H1 (cell line): ENCODE data around the gene ZNF546. TPM values are rescaled to one million over a fixed set of nuclear protein-coding genes. Genes with fewer than 3 reads are reported as not detected.
"Not testable (repeated sequence)": the region's sequence is repeated elsewhere in the genome, so short reads cannot be mapped to it uniquely, and the experiment has no call there.

Source experiments
- CTCF ChIA-PET: fragments of 300-600 bp; sonication (Branson Sonifier 250); formaldehyde crosslinking; loops from one replicate; lab custom pipeline; 2021; ENCODE audit not compliant: partially characterized antibody; lab: Charles Lee
- POLR2A ChIA-PET: fragments of 300-600 bp; sonication (Branson Sonifier 250); formaldehyde crosslinking; loops from one replicate; lab custom pipeline; 2021; ENCODE audit warnings: inconsistent platforms; ENCODE audit not compliant: partially characterized antibody; lab: Charles Lee
- DNase-seq, 2 experiments: peaks; one replicate each; pipeline versions ENCODE4 v3.0.0 to v3.0.0-alpha.2; 2010 to 2022; ENCODE audit warnings: low spot score in 2 of 2, low read depth in 1 of 2, mixed read lengths in 1 of 2
- FAIRE-seq: peaks from 2 replicates; lab custom pipeline; 2011; peaks lifted over from hg19 to GRCh38; lab: Jason Lieb, UNC
- H2AFZ ChIP-seq: 2 replicates; pipeline ENCODE4 v1.8.1; 2012; ENCODE audit warnings: low read length, inconsistent platforms
- H2AK5ac ChIP-seq: 2 replicates; pipeline ENCODE4 v1.6.1; 2013; ENCODE audit warnings: low read depth, low read length
- H2BK120ac ChIP-seq: replicated peaks from 2 replicates; pipeline ENCODE3; 2013; ENCODE audit warnings: low read depth, low read length, inconsistent platforms
- H2BK12ac ChIP-seq: 2 replicates; pipeline ENCODE4 v1.6.1; 2013; ENCODE audit warnings: low read depth, low read length
- H2BK15ac ChIP-seq: 2 replicates; pipeline ENCODE4 v1.6.1; 2013; ENCODE audit warnings: low read length
- H2BK20ac ChIP-seq: 2 replicates; pipeline ENCODE4 v1.6.1; 2013; ENCODE audit warnings: low read length
- H2BK5ac ChIP-seq: 2 replicates; pipeline ENCODE4 v1.6.1; 2013; ENCODE audit warnings: low read depth, low read length
- H3K14ac ChIP-seq: 2 replicates; pipeline ENCODE4 v1.6.1; 2013; ENCODE audit warnings: inconsistent platforms; ENCODE audit not compliant: insufficient read length
- H3K18ac ChIP-seq: 2 replicates; pipeline ENCODE4 v1.6.1; 2013; ENCODE audit warnings: low read length; ENCODE audit errors: extremely low read depth
- H3K23ac ChIP-seq: 2 replicates; pipeline ENCODE4 v1.6.1; 2013; ENCODE audit warnings: inconsistent platforms; ENCODE audit not compliant: insufficient read length
- H3K23me2 ChIP-seq: 2 replicates; pipeline ENCODE4 v1.6.1; 2013; ENCODE audit warnings: low read depth, low read length
- H3K27ac ChIP-seq: 2 replicates; pipeline ENCODE4 v1.6.1; 2011; ENCODE audit warnings: low read depth, low read length, inconsistent platforms
- H3K27me3 ChIP-seq, 4 experiments: replicated peaks in 1 of 4; 1 replicate in 1 of 4; 2 replicates in 3 of 4; pipeline versions ENCODE4 v1.6.1 to v1.8.1; 2011 to 2013; ENCODE audit warnings: low read length in 3 of 4, mild to moderate bottlenecking in 3 of 4, inconsistent platforms in 2 of 4, mixed read lengths in 2 of 4, moderate library complexity in 1 of 4; ENCODE audit not compliant: control insufficient read depth in 3 of 4, insufficient read depth in 3 of 4; ENCODE audit errors: extremely low read depth in 1 of 4
- H3K36me3 ChIP-seq, 4 experiments: 2 replicates each; pipeline versions ENCODE4 v1.6.1 to v1.8.1; 2011 to 2013; ENCODE audit warnings: mild to moderate bottlenecking in 4 of 4, low read length in 3 of 4, moderate library complexity in 2 of 4, control low read depth in 1 of 4, inconsistent platforms in 1 of 4; ENCODE audit not compliant: insufficient read depth in 4 of 4, control insufficient read depth in 2 of 4
- H3K4ac ChIP-seq: replicated peaks from 2 replicates; pipeline ENCODE3; 2013; ENCODE audit warnings: low read length, low read depth, mixed read lengths, inconsistent platforms; ENCODE audit not compliant: insufficient read length
- H3K4me1 ChIP-seq, 4 experiments: replicated peaks in 1 of 4; 1 replicate in 1 of 4; 2 replicates in 3 of 4; pipeline versions ENCODE4 v1.6.1 to v1.8.1; 2011 to 2013; ENCODE audit warnings: low read length in 3 of 4, inconsistent platforms in 2 of 4, mixed read lengths in 1 of 4; ENCODE audit not compliant: insufficient read depth in 4 of 4, control insufficient read depth in 3 of 4
- H3K4me2 ChIP-seq, 2 experiments: 2 replicates each; pipeline versions ENCODE4 v1.6.1 to v1.8.1; 2011 to 2013; ENCODE audit warnings: low read depth in 2 of 2, low read length in 2 of 2, control low read depth in 1 of 2, inconsistent platforms in 1 of 2, mild to moderate bottlenecking in 1 of 2; ENCODE audit not compliant: insufficient read depth in 1 of 2
- H3K4me3 ChIP-seq, 4 experiments: fragments of 200-600, 300-600 bp in 1 of 4; sonication (generic), shearing (Covaris generic), sonication (Bioruptor Twin) in 1 of 4; 2 replicates each; pipeline versions ENCODE4 v1.5.1 to v1.8.1; 2011 to 2016; ENCODE audit warnings: low read length in 4 of 4, low read depth in 3 of 4, control low read depth in 2 of 4, inconsistent platforms in 2 of 4, mild to moderate bottlenecking in 2 of 4, mixed read lengths in 1 of 4, moderate library complexity in 1 of 4; ENCODE audit not compliant: insufficient read depth in 2 of 4; ENCODE audit errors: extremely low read depth in 1 of 4
- H3K56ac ChIP-seq: replicated peaks from 2 replicates; pipeline ENCODE3; 2013; ENCODE audit warnings: low read depth, mild to moderate bottlenecking, mixed read lengths, low read length, inconsistent platforms; ENCODE audit not compliant: insufficient read length
- H3K79me1 ChIP-seq: 2 replicates; pipeline ENCODE4 v1.6.1; 2013; ENCODE audit warnings: low read depth, low read length, control low read depth
- H3K79me2 ChIP-seq, 2 experiments: 2 replicates each; pipeline versions ENCODE4 v1.6.1 to v1.8.1; 2012 to 2013; ENCODE audit warnings: low read length in 2 of 2, mild to moderate bottlenecking in 2 of 2, inconsistent platforms in 1 of 2; ENCODE audit not compliant: insufficient read depth in 2 of 2, control insufficient read depth in 1 of 2
- H3K9ac ChIP-seq, 4 experiments: replicated peaks in 1 of 4; 1 replicate in 1 of 4; 2 replicates in 3 of 4; pipeline versions ENCODE4 v1.6.1 to v1.8.1; 2011 to 2013; ENCODE audit warnings: low read depth in 3 of 4, low read length in 3 of 4, control low read depth in 2 of 4, mild to moderate bottlenecking in 2 of 4, moderate library complexity in 2 of 4, inconsistent platforms in 1 of 4; ENCODE audit errors: extremely low read depth in 1 of 4
- H3K9me3 ChIP-seq, 2 experiments: 2 replicates each; pipeline versions ENCODE4 v1.6.1 to v1.8.1; 2012 to 2013; ENCODE audit warnings: mild to moderate bottlenecking in 2 of 2, moderate library complexity in 2 of 2, control low read depth in 1 of 2, inconsistent platforms in 1 of 2, low read depth in 1 of 2, low read length in 1 of 2, mixed read lengths in 1 of 2; ENCODE audit not compliant: insufficient read depth in 2 of 2
- H4K20me1 ChIP-seq, 2 experiments: replicated peaks in 1 of 2; 2 replicates each; pipeline versions ENCODE3 to v1.8.1; 2011 to 2013; ENCODE audit warnings: inconsistent platforms in 2 of 2, low read length in 2 of 2, mild to moderate bottlenecking in 1 of 2; ENCODE audit not compliant: insufficient read depth in 2 of 2, control insufficient read depth in 1 of 2
- H4K5ac ChIP-seq: 2 replicates; pipeline ENCODE4 v1.6.1; 2013; ENCODE audit warnings: low read length, low read depth, mixed read lengths, inconsistent platforms; ENCODE audit not compliant: insufficient read length
- H4K8ac ChIP-seq: 2 replicates; pipeline ENCODE4 v1.8.0; 2013; ENCODE audit warnings: mild to moderate bottlenecking, moderate library complexity, low read length, inconsistent platforms; ENCODE audit not compliant: insufficient read depth; ENCODE audit errors: extremely low read depth
- H4K91ac ChIP-seq: replicated peaks from 2 replicates; pipeline ENCODE3; 2013; ENCODE audit warnings: low read length, mixed read lengths, inconsistent platforms; ENCODE audit not compliant: insufficient read length
- WGBS, 2 experiments: shearing (Covaris generic) in 1 of 2; methylation state at CpG; one replicate each; pipeline versions ENCODE4 v1.1.6 to v1.1.7; 2013 to 2015; ENCODE audit warnings: low lambda C conversion rate in 2 of 2, mixed read lengths in 2 of 2, inconsistent platforms in 1 of 2, low coverage in 1 of 2, missing lambda C conversion rate in 1 of 2; ENCODE audit not compliant: insufficient replicate concordance in 2 of 2, insufficient coverage in 1 of 2, insufficient read length in 1 of 2; ENCODE audit errors: extremely low coverage in 1 of 2, missing lambda C conversion rate in 1 of 2; 5-methylcytosine and 5-hydroxymethylcytosine counted together
- polyA plus RNA-seq, 7 experiments: library from polyadenylated mRNA; depleted of rRNA in 3 of 7; stranded (reverse) in 5 of 7; unstranded in 2 of 7; fragments of >200 nt in 5 of 7; fragments of 200-250 nt in 2 of 7; gene quantifications; 1 replicate in 5 of 7; 2 replicates in 1 of 7; 4 replicates in 1 of 7; pipeline versions ENCODE4 v1.2.1 to v1.2.3, GENCODE V29; 2011 to 2013; ENCODE audit warnings: missing spikeins in 2 of 7, mixed read lengths in 2 of 7
- total RNA-seq: library from RNA; stranded (reverse); fragmentation: NEBNext Ultra II Directional; extraction: Animal tissue kit (Norgen Biotek cat#: 25700); gene quantifications from 2 replicates; pipeline ENCODE4 v1.2.1, GENCODE V29; 2021

Gene ZNF546
- total and polyA plus RNA-seq, 2 of the 8 experiments (the other 6 are each of a cell fraction or from before 2014, with no cell fraction given), result 0.21 to 1.1 TPM

GRCh38 chr19:39958942-39959341 is 37.9 kb upstream of the ZNF546 start:
- H3K14ac ChIP-seq, H2AFZ ChIP-seq, FAIRE-seq, H2BK15ac ChIP-seq, H2BK12ac ChIP-seq, H4K5ac ChIP-seq, H3K9me3 ChIP-seq, H3K36me3 ChIP-seq, H3K27ac ChIP-seq, H3K9ac ChIP-seq, H3K4me2 ChIP-seq, H3K56ac ChIP-seq, H3K27me3 ChIP-seq, H2BK120ac ChIP-seq, H3K23ac ChIP-seq, H2BK20ac ChIP-seq, H3K4ac ChIP-seq, H4K91ac ChIP-seq, H2BK5ac ChIP-seq, H3K18ac ChIP-seq, H3K4me3 ChIP-seq, H3K23me2 ChIP-seq, H3K79me1 ChIP-seq, H4K20me1 ChIP-seq, H3K79me2 ChIP-seq, H4K8ac ChIP-seq, H2AK5ac ChIP-seq, H3K4me1 ChIP-seq, DNase-seq: not testable (repeated sequence)
- CTCF ChIA-PET, result interaction anchor here (0.7 kb wide), 1 partner anchor 11 kb away, joined by 3 read pairs; no protein-coding TSS in a partner anchor
- POLR2A ChIA-PET, result interaction anchor here (0.9 to 1.6 kb wide), 3 partner anchors 11 to 22 kb away, joined by 3 to 6 read pairs (median 3); no protein-coding TSS in a partner anchor
- 78% methylated on average over 3 of the region's 3 CpGs; no CpG with 5 or more reads in 1 of the 2 experiments for WGBS, 2 experiments

- H3K27ac ChIP-seq, H3K18ac ChIP-seq, H2BK120ac ChIP-seq, H2AK5ac ChIP-seq, DNase-seq, H3K79me1 ChIP-seq, H3K79me2 ChIP-seq, H3K27me3 ChIP-seq, H2BK15ac ChIP-seq, H2BK12ac ChIP-seq, H2BK5ac ChIP-seq, H4K5ac ChIP-seq, H3K14ac ChIP-seq, FAIRE-seq, H3K23ac ChIP-seq, H2BK20ac ChIP-seq, H4K20me1 ChIP-seq, H3K9ac ChIP-seq, H3K56ac ChIP-seq, H3K4ac ChIP-seq, H3K36me3 ChIP-seq, H3K4me3 ChIP-seq, H4K8ac ChIP-seq, H4K91ac ChIP-seq, H3K4me2 ChIP-seq, H3K9me3 ChIP-seq, H3K23me2 ChIP-seq, H3K4me1 ChIP-seq, H2AFZ ChIP-seq: not testable (repeated sequence)
- ChIA-PET POLR2A (interaction anchor here (0.9 to 1.4 kb wide), 2 partner anchors 17 to 23 kb away, joined by 3 read pairs; no protein-coding TSS in a partner anchor), CTCF (interaction anchor here (0.7 kb wide), 1 partner anchor 11 kb away, joined by 3 read pairs; no protein-coding TSS in a partner anchor)
- WGBS, 2 experiments, result 90% methylated on average over 9 of the region's 13 CpGs; no CpG with 5 or more reads in 1 of the 2 experiments
Observed at GRCh38 chr19:39959407-39959806, 37.5 kb upstream of the ZNF546 start.
